Stomach (tissue), 9 donors: Measurements from ENCODE around the gene ADAM29. TPM values are rescaled to one million over a fixed set of nuclear protein-coding genes. Genes with fewer than 3 reads are reported as not detected.

Experiments
- DNase-seq, 2 donors: peaks; one replicate each; pipeline versions ENCODE4 v3.0.0 to v3.0.0-alpha.2; 2013 to 2019
- H3K27ac ChIP-seq, 5 donors: fragments of 200-600 bp in 4 of 5; sonication (generic) in 4 of 5; one replicate each; pipeline ENCODE4 v1.5.1; 2013 to 2019; ENCODE audit warnings: mild to moderate bottlenecking in 1 of 5, moderate library complexity in 1 of 5
- H3K27me3 ChIP-seq, 3 donors: fragments of 200-600 bp; sonication (generic); one replicate each; pipeline ENCODE4 v1.5.1; 2017 to 2019; ENCODE audit warnings: mixed run types in 1 of 3
- H3K36me3 ChIP-seq, 4 donors: fragments of 200-600 bp; sonication (generic); 1 replicate in 3 of 4; 2 replicates in 1 of 4; pipeline ENCODE4 v1.5.1; 2016 to 2019
- H3K4me1 ChIP-seq, 4 donors: fragments of 200-600 bp; sonication (generic); one replicate each; pipeline ENCODE4 v1.5.1; 2016 to 2019
- H3K4me3 ChIP-seq, 4 donors: fragments of 200-600 bp; sonication (generic) in 3 of 4; one replicate each; pipeline ENCODE4 v1.5.1; 2016 to 2019; ENCODE audit warnings: mild to moderate bottlenecking in 1 of 4
- H3K9me3 ChIP-seq, 4 donors: fragments of 200-600 bp; sonication (generic); one replicate each; pipeline ENCODE4 v1.5.1; 2016 to 2019
- CTCF ChIP-seq, 7 experiments: fragments of 450-650 bp in 4 of 7; fragments of 200-600 bp in 3 of 7; sonication (generic) in 3 of 7; IDR thresholded peaks; one replicate each; pipeline ENCODE4 v1.5.1; 2016 to 2019; ENCODE audit warnings: antibody characterized with exemption in 7 of 7, control low read depth in 2 of 7, mild to moderate bottlenecking in 1 of 7
- EP300 ChIP-seq: sonication (generic); formaldehyde crosslinking; IDR thresholded peaks from one replicate; pipeline ENCODE4 v1.6.1; 2017; ENCODE audit warnings: antibody characterized with exemption
- POLR2A ChIP-seq, 4 donors: fragments of 450-650 bp; IDR thresholded peaks; one replicate each; pipeline ENCODE4 v1.6.1; 2016; ENCODE audit warnings: antibody characterized with exemption in 4 of 4, control low read depth in 2 of 4, mild to moderate bottlenecking in 1 of 4, moderate library complexity in 1 of 4
- POLR2AphosphoS5 ChIP-seq, 3 donors: sonication (generic); formaldehyde crosslinking; IDR thresholded peaks; one replicate each; pipeline ENCODE4 v1.6.1; 2016; ENCODE audit warnings: antibody characterized with exemption in 3 of 3
- WGBS, 5 donors: extraction: QIAGEN DNeasy Blood & Tissue Kit in 3 of 5; methylation state at CpG; one replicate each; pipeline versions ENCODE4 v1.1.5 to v1.1.7; 2013 to 2018; 5-methylcytosine and 5-hydroxymethylcytosine counted together
- intact Hi-C: fragments of 100-400 bp; cut with DNase I; formaldehyde crosslinking; loops from one replicate; pipeline ENCODE4 v1.15.1; 2023; ENCODE audit warnings: low total_unique reads
- polyA plus RNA-seq, 3 donors: library from polyadenylated mRNA; stranded (reverse); fragments of 200-250 nt; gene quantifications; one replicate each; pipeline ENCODE4 v1.2.3, GENCODE V29; 2013
- total RNA-seq, 5 donors: library from RNA; depleted of rRNA; stranded (reverse); fragments of >200 nt; gene quantifications; one replicate each; pipeline versions ENCODE4 v1.1.0 to v1.2.3, GENCODE V29; 2014 to 2016
- donor health status: healthy with polysubstance abuse.
- donor health status: Bipolar disorder and iron deficiency.
- donor health status: healthy.

Gene ADAM29
- total and polyA plus RNA-seq, 8 donors = not detected

- Histone ChIP-seq H3K9me3 (peaks cover 0 to 20% (median 12%) of the 10 kb centered on the region in 4 donors), H3K27me3 (no peaks in the 10 kb centered on the region), H3K27ac (no peak overlapping the region), H3K4me3 (no peak overlapping the region), H3K36me3 (no peaks in the 10 kb centered on the region), H3K4me1 (no peaks in the 10 kb centered on the region)
- no peak for DNase-seq
- intact Hi-C loops = no loop called here
- TF ChIP-seq CTCF (IDR thresholded peaks at IDR 0.05) (no peak), POLR2AphosphoS5 (IDR thresholded peaks at IDR 0.05) (no peak), EP300 (no peak), POLR2A (IDR thresholded peaks at IDR 0.05) (no peak)
Observed at GRCh38 chr4:174907508-174907907, 10.7 kb upstream of the ADAM29 start.

GRCh38 chr4:174910271-174910670, 7.9 kb upstream of the ADAM29 start:
- WGBS, 5 donors = 54 to 80% (median 70%) methylated on average over 1 of the region's 1 CpG
- no peak for TF ChIP-seq POLR2AphosphoS5 (IDR thresholded peaks at IDR 0.05)
- TF ChIP-seq EP300 = no peak
- no peak for TF ChIP-seq CTCF (IDR thresholded peaks at IDR 0.05)
- TF ChIP-seq POLR2A (IDR thresholded peaks at IDR 0.05) = no peak
- DNase-seq = no peak

GRCh38 chr4:174912919-174913543, 5.1 kb upstream of the ADAM29 start:
- intact Hi-C loops = no loop called here
- WGBS, 5 donors = 76 to 88% (median 85%) methylated on average over 3 of the region's 3 CpGs
- no peak overlapping the region for H3K27ac ChIP-seq
- TF ChIP-seq POLR2AphosphoS5 (IDR thresholded peaks at IDR 0.05) = no peak
- no peak for TF ChIP-seq POLR2A (IDR thresholded peaks at IDR 0.05)
- TF ChIP-seq EP300 = no peak
- no peak for TF ChIP-seq CTCF (IDR thresholded peaks at IDR 0.05)
- no peaks in the 10 kb centered on the region for H3K4me1 ChIP-seq
- H3K36me3 ChIP-seq = no peaks in the 10 kb centered on the region
- DNase-seq = no peak
- no peaks in the 10 kb centered on the region for H3K27me3 ChIP-seq
- H3K9me3 ChIP-seq = peaks cover 0 to 11% (median 3%) of the 10 kb centered on the region in 4 donors
- no peak overlapping the region for H3K4me3 ChIP-seq

More at GRCh38 chr4:174910271-174910670, 7.9 kb upstream of the ADAM29 start:
- no peaks in the 10 kb centered on the region for H3K27me3 ChIP-seq
- H3K4me3 ChIP-seq = no peak overlapping the region
- H3K27ac ChIP-seq = no peak overlapping the region
- no peaks in the 10 kb centered on the region for H3K36me3 ChIP-seq
- H3K4me1 ChIP-seq = no peaks in the 10 kb centered on the region
- intact Hi-C loops = no loop called here
- H3K9me3 ChIP-seq = peaks cover 0 to 11% (median 3%) of the 10 kb centered on the region in 4 donors

- DNase-seq = no peak
- 61 to 74% (median 72%) methylated on average over 2 of the region's 2 CpGs for WGBS, 5 donors
- Histone ChIP-seq H3K36me3 (no peaks in the 10 kb centered on the region), H3K4me1 (no peaks in the 10 kb centered on the region), H3K9me3 (no peaks in the 10 kb centered on the region), H3K4me3 (no peak overlapping the region), H3K27ac (no peak overlapping the region), H3K27me3 (no peaks in the 10 kb centered on the region)
- intact Hi-C loops = no loop called here
- TF ChIP-seq EP300 = no peak
- TF ChIP-seq POLR2AphosphoS5 (IDR thresholded peaks at IDR 0.05) = no peak
- TF ChIP-seq POLR2A (IDR thresholded peaks at IDR 0.05) = no peak
- no peak for TF ChIP-seq CTCF (IDR thresholded peaks at IDR 0.05)
Observed at GRCh38 chr4:174919886-174920423, 1.8 kb downstream of the ADAM29 start.
